ENCODE results near the gene HNF1A.

HNF1A gene

DNA sequence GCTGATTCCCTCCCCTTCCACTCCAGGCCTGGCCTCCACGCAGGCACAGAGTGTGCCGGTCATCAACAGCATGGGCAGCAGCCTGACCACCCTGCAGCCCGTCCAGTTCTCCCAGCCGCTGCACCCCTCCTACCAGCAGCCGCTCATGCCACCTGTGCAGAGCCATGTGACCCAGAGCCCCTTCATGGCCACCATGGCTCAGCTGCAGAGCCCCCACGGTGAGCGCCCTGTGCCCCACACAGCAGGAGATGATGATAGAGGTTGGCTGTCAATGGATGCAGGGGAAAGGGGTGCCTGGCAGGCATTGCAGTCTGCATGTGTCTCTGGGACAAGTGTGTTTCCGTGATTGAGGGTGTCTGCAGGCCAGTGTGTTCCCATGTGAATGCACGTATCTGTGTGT is 19.1 kb downstream of the HNF1A start:
- H3K27me3 ChIP-seq (ENCODE audit: control insufficient read depth in 2 of 2, insufficient read depth in 2 of 2, low read length in 2 of 2) = no peaks in the 10 kb centered on the region
- H3K4me3 ChIP-seq (ENCODE audit: low read length in 2 of 2) = no peak overlapping the region
- H3K27ac ChIP-seq (ENCODE audit: low read depth in 2 of 2, low read length in 2 of 2) = no peak overlapping the region
- H3K36me3 ChIP-seq (ENCODE audit: control insufficient read depth in 2 of 2, insufficient read depth in 2 of 2, low read length in 2 of 2) = peaks cover 45% of the 10 kb centered on the region in 2 donors
- no peaks in the 10 kb centered on the region for H3K9me3 ChIP-seq (ENCODE audit: control insufficient read depth in 2 of 2, low read length in 2 of 2)
- H3K9ac ChIP-seq (ENCODE audit: low read depth in 1 of 2, low read length in 2 of 2) = no peak overlapping the region
- no peaks in the 10 kb centered on the region for H3K4me1 ChIP-seq (ENCODE audit: control insufficient read depth in 2 of 2, insufficient read depth in 2 of 2, low read length in 2 of 2)

DNA sequence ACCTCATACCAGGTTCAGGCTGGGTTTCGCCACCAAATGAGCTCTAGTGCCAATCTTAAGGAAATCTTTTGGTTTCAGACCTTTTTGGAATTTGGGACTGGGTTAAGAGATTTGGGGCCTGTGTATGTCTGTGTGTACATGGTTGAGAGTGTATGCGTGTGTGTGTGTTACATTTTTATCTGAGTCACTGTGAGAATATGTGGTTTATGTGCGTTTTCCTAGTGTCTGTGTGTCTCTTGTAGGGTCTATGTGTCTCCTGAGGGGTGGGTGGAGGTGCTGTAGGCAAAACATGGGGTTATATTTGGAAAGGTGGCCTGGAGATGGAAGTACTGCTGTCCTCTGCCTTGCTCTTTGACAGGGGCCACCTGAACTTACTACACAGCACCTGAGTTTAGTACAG is 20.1 kb downstream of the HNF1A start:
- no peak overlapping the region for H3K9ac ChIP-seq (ENCODE audit: low read depth in 1 of 2, low read length in 2 of 2)
- H3K4me1 ChIP-seq (ENCODE audit: control insufficient read depth in 2 of 2, insufficient read depth in 2 of 2, low read length in 2 of 2) = no peaks in the 10 kb centered on the region
- peaks cover 42 to 46% of the 10 kb centered on the region in 2 donors for H3K36me3 ChIP-seq (ENCODE audit: control insufficient read depth in 2 of 2, insufficient read depth in 2 of 2, low read length in 2 of 2)

DNA sequence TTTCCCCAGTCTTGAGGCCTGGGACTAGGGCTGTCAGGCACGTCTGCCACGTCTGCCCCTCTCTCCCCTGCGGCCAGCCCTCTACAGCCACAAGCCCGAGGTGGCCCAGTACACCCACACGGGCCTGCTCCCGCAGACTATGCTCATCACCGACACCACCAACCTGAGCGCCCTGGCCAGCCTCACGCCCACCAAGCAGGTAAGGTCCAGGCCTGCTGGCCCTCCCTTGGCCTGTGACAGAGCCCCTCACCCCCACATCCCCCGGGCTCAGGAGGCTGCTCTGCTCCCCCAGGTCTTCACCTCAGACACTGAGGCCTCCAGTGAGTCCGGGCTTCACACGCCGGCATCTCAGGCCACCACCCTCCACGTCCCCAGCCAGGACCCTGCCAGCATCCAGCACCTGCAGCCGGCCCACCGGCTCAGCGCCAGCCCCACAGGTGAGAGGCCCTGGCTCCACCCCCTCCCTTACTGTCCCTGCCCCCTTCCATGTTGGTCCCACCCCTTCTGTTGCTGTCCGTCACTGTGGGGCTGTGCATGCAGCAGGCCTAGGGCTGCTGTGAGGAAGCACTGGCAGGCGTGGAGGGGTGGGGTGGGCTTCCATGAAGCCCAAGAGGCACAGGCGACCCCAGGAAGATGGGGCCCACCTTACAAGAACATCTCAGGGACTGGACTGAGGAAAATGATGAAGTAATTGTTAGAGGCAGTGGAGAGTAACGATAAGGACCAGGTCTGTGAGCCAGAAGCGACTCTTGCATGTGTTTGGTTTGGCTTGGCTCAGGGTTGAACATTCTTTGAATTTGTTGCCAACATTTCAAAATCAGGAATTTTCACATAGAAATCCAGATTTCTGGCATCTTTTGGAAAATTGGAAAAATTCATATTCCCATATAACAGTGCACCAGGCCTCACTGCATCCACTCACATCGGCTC is 21.1 kb downstream of the HNF1A start:
- no peak overlapping the region for H3K4me3 ChIP-seq (ENCODE audit: low read length in 2 of 2)
- no peaks in the 10 kb centered on the region for H3K9me3 ChIP-seq (ENCODE audit: control insufficient read depth in 2 of 2, low read length in 2 of 2)
- peaks cover 43 to 44% of the 10 kb centered on the region in 2 donors for H3K36me3 ChIP-seq (ENCODE audit: control insufficient read depth in 2 of 2, insufficient read depth in 2 of 2, low read length in 2 of 2)
- no peaks in the 10 kb centered on the region for H3K27me3 ChIP-seq (ENCODE audit: control insufficient read depth in 2 of 2, insufficient read depth in 2 of 2, low read length in 2 of 2)
- no peak overlapping the region for H3K9ac ChIP-seq (ENCODE audit: low read depth in 1 of 2, low read length in 2 of 2)
- H3K27ac ChIP-seq (ENCODE audit: low read depth in 2 of 2, low read length in 2 of 2) = no peak overlapping the region
- no peaks in the 10 kb centered on the region for H3K4me1 ChIP-seq (ENCODE audit: control insufficient read depth in 2 of 2, insufficient read depth in 2 of 2, low read length in 2 of 2)

More for the DNA sequence above, 20.1 kb downstream of the HNF1A start:
- Histone ChIP-seq H3K27ac (ENCODE audit: low read depth in 2 of 2, low read length in 2 of 2) (no peak overlapping the region), H3K4me3 (ENCODE audit: low read length in 2 of 2) (no peak overlapping the region), H3K27me3 (ENCODE audit: control insufficient read depth in 2 of 2, insufficient read depth in 2 of 2, low read length in 2 of 2) (no peaks in the 10 kb centered on the region), H3K9me3 (ENCODE audit: control insufficient read depth in 2 of 2, low read length in 2 of 2) (no peaks in the 10 kb centered on the region)

DNA sequence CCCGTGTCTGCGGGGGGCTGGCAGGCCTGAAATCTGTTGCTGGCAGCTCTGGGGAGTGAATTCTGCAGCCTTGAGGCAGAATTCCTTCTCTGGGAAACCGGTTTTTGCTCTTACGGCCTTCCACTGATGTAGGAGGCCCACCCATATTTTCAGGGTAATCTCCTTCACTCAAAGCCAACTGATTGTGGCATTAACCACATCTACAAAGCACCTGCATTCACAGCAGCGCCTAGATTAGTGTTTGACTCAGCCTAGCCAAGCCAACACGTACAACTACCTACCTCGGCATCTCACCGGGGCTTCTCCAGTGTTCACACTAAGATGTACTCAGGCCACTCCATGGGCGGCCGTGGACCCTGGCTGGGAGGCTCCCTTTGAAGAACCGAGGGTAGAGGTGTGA is 22.2 kb downstream of the HNF1A start:
- Histone ChIP-seq H3K36me3 (ENCODE audit: control insufficient read depth in 2 of 2, insufficient read depth in 2 of 2, low read length in 2 of 2) (peaks cover 40 to 41% of the 10 kb centered on the region in 2 donors), H3K4me1 (ENCODE audit: control insufficient read depth in 2 of 2, insufficient read depth in 2 of 2, low read length in 2 of 2) (no peaks in the 10 kb centered on the region), H3K9me3 (ENCODE audit: control insufficient read depth in 2 of 2, low read length in 2 of 2) (no peaks in the 10 kb centered on the region), H3K4me3 (ENCODE audit: low read length in 2 of 2) (no peak overlapping the region), H3K9ac (ENCODE audit: low read depth in 1 of 2, low read length in 2 of 2) (no peak overlapping the region), H3K27me3 (ENCODE audit: control insufficient read depth in 2 of 2, insufficient read depth in 2 of 2, low read length in 2 of 2) (no peaks in the 10 kb centered on the region), H3K27ac (ENCODE audit: low read depth in 2 of 2, low read length in 2 of 2) (no peak overlapping the region)

DNA sequence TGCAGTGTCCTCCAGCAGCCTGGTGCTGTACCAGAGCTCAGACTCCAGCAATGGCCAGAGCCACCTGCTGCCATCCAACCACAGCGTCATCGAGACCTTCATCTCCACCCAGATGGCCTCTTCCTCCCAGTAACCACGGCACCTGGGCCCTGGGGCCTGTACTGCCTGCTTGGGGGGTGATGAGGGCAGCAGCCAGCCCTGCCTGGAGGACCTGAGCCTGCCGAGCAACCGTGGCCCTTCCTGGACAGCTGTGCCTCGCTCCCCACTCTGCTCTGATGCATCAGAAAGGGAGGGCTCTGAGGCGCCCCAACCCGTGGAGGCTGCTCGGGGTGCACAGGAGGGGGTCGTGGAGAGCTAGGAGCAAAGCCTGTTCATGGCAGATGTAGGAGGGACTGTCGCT is 22.7 kb downstream of the HNF1A start:
- Histone ChIP-seq H3K27me3 (ENCODE audit: control insufficient read depth in 2 of 2, insufficient read depth in 2 of 2, low read length in 2 of 2) (no peaks in the 10 kb centered on the region), H3K36me3 (ENCODE audit: control insufficient read depth in 2 of 2, insufficient read depth in 2 of 2, low read length in 2 of 2) (peaks cover 36 to 39% of the 10 kb centered on the region in 2 donors), H3K9me3 (ENCODE audit: control insufficient read depth in 2 of 2, low read length in 2 of 2) (no peaks in the 10 kb centered on the region), H3K9ac (ENCODE audit: low read depth in 1 of 2, low read length in 2 of 2) (no peak overlapping the region), H3K27ac (ENCODE audit: low read depth in 2 of 2, low read length in 2 of 2) (no peak overlapping the region), H3K4me1 (ENCODE audit: control insufficient read depth in 2 of 2, insufficient read depth in 2 of 2, low read length in 2 of 2) (no peaks in the 10 kb centered on the region), H3K4me3 (ENCODE audit: low read length in 2 of 2) (no peak overlapping the region)

DNA sequence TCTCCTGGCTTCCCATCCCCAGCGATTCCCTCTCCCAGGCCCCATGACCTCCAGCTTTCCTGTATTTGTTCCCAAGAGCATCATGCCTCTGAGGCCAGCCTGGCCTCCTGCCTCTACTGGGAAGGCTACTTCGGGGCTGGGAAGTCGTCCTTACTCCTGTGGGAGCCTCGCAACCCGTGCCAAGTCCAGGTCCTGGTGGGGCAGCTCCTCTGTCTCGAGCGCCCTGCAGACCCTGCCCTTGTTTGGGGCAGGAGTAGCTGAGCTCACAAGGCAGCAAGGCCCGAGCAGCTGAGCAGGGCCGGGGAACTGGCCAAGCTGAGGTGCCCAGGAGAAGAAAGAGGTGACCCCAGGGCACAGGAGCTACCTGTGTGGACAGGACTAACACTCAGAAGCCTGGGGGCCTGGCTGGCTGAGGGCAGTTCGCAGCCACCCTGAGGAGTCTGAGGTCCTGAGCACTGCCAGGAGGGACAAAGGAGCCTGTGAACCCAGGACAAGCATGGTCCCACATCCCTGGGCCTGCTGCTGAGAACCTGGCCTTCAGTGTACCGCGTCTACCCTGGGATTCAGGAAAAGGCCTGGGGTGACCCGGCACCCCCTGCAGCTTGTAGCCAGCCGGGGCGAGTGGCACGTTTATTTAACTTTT is 23.6 kb downstream of the HNF1A start:
- no peak overlapping the region for H3K4me3 ChIP-seq (ENCODE audit: low read length in 2 of 2)
- no peaks in the 10 kb centered on the region for H3K9me3 ChIP-seq (ENCODE audit: control insufficient read depth in 2 of 2, low read length in 2 of 2)
- H3K27ac ChIP-seq (ENCODE audit: low read depth in 2 of 2, low read length in 2 of 2) = no peak overlapping the region
- H3K36me3 ChIP-seq (ENCODE audit: control insufficient read depth in 2 of 2, insufficient read depth in 2 of 2, low read length in 2 of 2) = peaks cover 34 to 36% of the 10 kb centered on the region in 2 donors
- no peaks in the 10 kb centered on the region for H3K27me3 ChIP-seq (ENCODE audit: control insufficient read depth in 2 of 2, insufficient read depth in 2 of 2, low read length in 2 of 2)
- H3K9ac ChIP-seq (ENCODE audit: low read depth in 1 of 2, low read length in 2 of 2) = no peak overlapping the region
- no peaks in the 10 kb centered on the region for H3K4me1 ChIP-seq (ENCODE audit: control insufficient read depth in 2 of 2, insufficient read depth in 2 of 2, low read length in 2 of 2)

DNA sequence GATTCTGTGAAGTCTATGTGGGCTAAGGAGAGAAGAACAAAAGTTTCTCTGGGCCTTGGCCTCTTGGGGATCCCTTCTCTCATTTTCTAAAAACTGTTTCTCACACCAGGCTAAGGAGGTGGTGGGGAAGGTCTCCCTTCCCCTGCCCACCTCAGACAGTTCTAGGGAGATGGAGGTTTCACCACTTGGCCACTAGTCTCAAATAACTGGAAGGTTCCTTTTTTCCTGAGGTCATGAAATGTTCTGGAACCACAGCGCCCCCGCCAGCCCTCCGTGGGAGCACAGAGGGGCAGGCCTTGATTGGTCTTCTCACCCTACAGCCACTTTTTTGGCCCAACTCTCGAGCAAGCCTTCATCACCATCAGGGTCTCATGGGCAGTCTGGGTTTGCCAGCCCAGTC is 25.3 kb downstream of the HNF1A start:
- Histone ChIP-seq H3K27me3 (ENCODE audit: control insufficient read depth in 2 of 2, insufficient read depth in 2 of 2, low read length in 2 of 2) (no peaks in the 10 kb centered on the region), H3K36me3 (ENCODE audit: control insufficient read depth in 2 of 2, insufficient read depth in 2 of 2, low read length in 2 of 2) (peaks cover 28 to 39% of the 10 kb centered on the region in 2 donors), H3K9me3 (ENCODE audit: control insufficient read depth in 2 of 2, low read length in 2 of 2) (no peaks in the 10 kb centered on the region), H3K4me1 (ENCODE audit: control insufficient read depth in 2 of 2, insufficient read depth in 2 of 2, low read length in 2 of 2) (no peaks in the 10 kb centered on the region), H3K4me3 (ENCODE audit: low read length in 2 of 2) (no peak overlapping the region), H3K27ac (ENCODE audit: low read depth in 2 of 2, low read length in 2 of 2) (no peak overlapping the region), H3K9ac (ENCODE audit: low read depth in 1 of 2, low read length in 2 of 2) (no peak overlapping the region)

DNA sequence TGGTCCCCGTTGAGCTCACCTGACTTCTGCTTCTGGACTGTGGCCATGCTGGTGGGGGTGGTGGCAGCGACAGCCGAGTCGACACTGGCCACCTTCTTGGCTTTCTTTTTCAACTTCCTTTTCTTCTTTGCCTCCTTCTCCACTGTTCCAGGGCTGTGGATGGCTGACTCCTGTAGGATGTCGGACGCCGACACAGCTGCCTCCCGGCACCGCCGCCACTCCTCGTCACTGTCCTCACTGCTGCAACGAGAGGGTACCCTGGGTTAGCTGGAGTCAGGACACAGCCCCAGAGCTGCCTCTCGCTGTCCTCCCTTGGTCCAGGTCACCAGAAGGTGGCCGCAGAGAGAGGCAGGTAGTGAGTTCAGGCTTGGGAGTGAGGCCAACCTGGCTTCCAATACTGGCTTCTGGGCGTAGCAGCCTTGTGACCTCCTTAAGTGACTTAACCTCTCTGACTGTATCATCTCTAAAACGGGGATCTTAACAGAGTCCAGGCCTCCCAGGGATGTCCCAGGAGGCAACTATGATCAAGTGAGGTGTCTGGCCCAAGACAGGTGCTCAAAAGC is 26.0 kb downstream of the HNF1A start:
- H3K27me3 ChIP-seq (ENCODE audit: control insufficient read depth in 2 of 2, insufficient read depth in 2 of 2, low read length in 2 of 2) = no peaks in the 10 kb centered on the region
- peaks cover 25 to 45% of the 10 kb centered on the region in 2 donors for H3K36me3 ChIP-seq (ENCODE audit: control insufficient read depth in 2 of 2, insufficient read depth in 2 of 2, low read length in 2 of 2)
- no peaks in the 10 kb centered on the region for H3K4me1 ChIP-seq (ENCODE audit: control insufficient read depth in 2 of 2, insufficient read depth in 2 of 2, low read length in 2 of 2)
- H3K9ac ChIP-seq (ENCODE audit: low read depth in 1 of 2, low read length in 2 of 2) = no peak overlapping the region
- H3K9me3 ChIP-seq (ENCODE audit: control insufficient read depth in 2 of 2, low read length in 2 of 2) = no peaks in the 10 kb centered on the region
- no peak overlapping the region for H3K4me3 ChIP-seq (ENCODE audit: low read length in 2 of 2)
- H3K27ac ChIP-seq (ENCODE audit: low read depth in 2 of 2, low read length in 2 of 2) = no peak overlapping the region

DNA sequence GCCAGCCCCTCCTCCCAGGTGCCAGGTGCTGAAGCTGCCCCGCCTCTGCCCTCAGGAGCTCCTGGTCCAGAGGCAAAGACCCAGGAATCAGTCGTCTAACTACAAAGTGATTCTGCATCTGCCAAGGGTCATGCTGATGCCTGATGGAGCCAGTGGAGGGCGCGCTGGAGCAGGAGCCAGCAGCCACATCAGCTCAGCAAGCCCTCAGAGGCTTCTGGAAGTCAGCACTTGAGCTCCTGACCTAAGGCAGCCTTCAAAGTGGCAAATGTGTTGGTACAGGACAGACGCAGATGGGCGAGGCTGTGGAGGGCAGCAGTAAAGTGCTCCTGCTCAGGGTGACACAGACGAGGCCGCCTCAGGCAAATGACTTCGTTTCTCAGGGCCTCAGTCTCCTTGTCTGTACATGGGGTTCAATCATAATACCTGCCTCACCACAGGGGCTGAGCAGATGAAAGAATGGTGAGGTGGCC is 27.0 kb downstream of the HNF1A start:
- no peaks in the 10 kb centered on the region for H3K27me3 ChIP-seq (ENCODE audit: control insufficient read depth in 2 of 2, insufficient read depth in 2 of 2, low read length in 2 of 2)
- H3K9me3 ChIP-seq (ENCODE audit: control insufficient read depth in 2 of 2, low read length in 2 of 2) = no peaks in the 10 kb centered on the region
- H3K9ac ChIP-seq (ENCODE audit: low read depth in 1 of 2, low read length in 2 of 2) = no peak overlapping the region
- no peaks in the 10 kb centered on the region for H3K4me1 ChIP-seq (ENCODE audit: control insufficient read depth in 2 of 2, insufficient read depth in 2 of 2, low read length in 2 of 2)
- peaks cover 26 to 50% of the 10 kb centered on the region in 2 donors for H3K36me3 ChIP-seq (ENCODE audit: control insufficient read depth in 2 of 2, insufficient read depth in 2 of 2, low read length in 2 of 2)
- H3K4me3 ChIP-seq (ENCODE audit: low read length in 2 of 2) = no peak overlapping the region
- no peak overlapping the region for H3K27ac ChIP-seq (ENCODE audit: low read depth in 2 of 2, low read length in 2 of 2)
